HG03342 (cell line): ENCODE measurements around the gene TRMT5.

Experiments used
- ATAC-seq: cut with Tn5 transposase; IDR thresholded peaks from one replicate; pipeline ENCODE4 v1.9.1; 2021; ENCODE audit warnings: mild to moderate bottlenecking, moderate library complexity; ENCODE audit not compliant: unreplicated experiment

The TRMT5 gene

DNA sequence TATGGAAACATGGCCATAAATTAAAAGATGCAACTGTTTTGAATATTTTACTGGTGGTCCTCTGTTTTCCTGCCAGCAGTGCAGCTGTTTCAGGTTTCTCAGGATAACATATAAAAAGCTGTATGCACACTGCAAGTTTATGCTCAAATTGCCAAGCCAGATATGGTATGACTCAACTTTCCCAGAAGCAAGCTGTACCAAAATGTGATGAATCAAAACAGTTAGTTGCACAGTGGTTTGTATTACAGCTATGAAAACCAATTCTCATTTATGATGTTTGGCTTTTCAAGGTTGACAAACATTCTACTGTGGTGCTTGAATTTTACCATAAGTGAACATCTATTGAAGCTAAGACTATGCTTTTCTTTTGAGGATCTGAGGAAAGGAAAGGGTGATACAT lies 15.5 kb downstream of the TRMT5 start:
- ATAC-seq = no peak

DNA sequence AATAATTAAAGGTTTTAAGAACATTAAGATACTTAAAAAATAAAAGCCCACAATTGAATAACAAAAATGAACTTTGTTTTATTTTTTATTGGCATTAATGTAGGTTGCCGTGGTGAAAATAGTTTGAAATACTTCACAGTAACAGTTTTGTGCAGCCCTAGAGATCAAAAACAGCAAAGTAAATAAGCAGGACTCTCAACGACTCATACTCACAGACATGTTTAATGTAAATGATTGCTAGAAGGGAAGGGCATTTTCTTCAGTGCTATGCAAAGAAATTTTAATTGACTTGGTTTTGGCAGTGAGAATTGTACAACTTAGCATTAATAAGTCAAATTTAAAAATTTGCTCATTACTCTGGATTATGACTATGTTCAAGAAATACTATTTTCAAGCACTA lies 16.0 kb downstream of the TRMT5 start:
- ATAC-seq = no peak

DNA sequence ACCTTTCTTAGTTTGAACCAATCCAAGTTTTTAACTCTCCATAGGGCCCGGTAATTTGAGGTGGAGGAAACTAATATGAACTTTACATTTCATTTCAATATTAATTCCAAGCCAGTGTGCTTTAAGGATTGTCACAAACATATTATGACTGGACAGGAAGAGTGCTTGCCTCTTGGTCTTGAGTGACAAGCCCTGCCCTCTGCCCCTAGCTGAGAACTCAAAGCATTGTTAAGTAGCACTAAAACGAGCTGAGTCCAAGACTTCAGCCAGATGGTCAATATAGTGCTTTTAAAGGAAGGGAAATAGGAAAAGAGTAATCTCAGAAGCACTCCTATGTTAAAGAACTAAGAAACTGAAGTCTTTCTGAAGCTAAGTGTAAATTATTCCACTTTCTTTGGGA lies 17.1 kb downstream of the TRMT5 start:
- no peak for ATAC-seq

DNA sequence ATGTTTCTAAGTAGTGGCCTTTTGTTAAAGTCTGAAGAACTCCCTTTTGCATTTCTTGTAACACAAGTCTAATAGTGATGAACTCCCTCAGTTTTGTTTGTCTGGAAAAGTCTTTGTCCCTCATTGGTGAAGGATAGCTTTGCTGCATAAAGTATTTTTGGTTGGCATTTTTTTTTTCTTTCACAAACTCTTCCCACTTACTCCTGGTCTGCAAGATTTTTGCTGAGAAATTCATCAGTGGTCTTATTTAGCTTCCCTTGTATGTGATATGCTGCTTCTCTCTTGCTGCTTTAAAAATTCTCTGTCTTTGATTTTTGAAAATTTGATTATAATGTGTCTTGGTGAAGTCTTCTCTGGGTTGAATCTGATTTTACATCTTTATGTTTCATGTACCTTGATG lies 22.7 kb downstream of the TRMT5 start:
- ATAC-seq = no peak

DNA sequence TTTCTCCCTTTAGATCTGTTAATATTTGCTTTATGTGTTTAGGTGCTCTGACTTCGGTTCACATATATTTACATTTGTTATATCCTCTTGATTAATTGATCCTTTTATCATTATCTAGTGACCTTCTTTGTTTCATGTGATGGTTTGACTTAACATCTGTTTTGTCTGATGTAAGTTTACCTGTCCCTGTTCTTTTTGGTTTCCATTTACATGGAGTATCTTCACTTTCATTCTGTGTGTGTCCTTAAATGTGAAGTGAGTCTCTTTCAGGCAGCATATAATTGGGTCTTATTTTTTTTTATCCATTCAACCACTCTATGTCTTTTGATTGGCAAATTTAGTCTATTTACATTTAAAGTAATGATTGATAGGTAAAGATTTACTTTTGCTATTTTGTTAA lies 24.2 kb downstream of the TRMT5 start:
- no peak for ATAC-seq

DNA sequence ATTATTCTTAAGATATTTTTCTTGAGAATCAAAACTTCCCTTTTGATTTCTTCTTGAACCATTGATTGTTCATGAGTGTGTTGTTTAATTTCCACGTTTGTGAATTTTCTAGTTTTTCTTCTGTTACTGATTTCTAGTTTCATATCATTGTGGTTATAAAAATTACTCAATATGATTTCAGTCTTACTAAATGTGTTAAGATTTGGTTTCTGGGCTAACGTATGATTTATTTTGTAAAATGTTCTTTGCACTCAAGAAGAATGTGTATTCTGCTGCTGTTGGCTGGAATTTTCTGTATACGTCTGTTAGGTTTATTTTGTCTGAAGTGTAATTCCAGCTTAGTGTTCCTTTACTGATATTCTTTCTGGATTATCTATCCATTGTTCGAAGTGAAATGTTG lies 24.7 kb downstream of the TRMT5 start:
- no peak for ATAC-seq

DNA sequence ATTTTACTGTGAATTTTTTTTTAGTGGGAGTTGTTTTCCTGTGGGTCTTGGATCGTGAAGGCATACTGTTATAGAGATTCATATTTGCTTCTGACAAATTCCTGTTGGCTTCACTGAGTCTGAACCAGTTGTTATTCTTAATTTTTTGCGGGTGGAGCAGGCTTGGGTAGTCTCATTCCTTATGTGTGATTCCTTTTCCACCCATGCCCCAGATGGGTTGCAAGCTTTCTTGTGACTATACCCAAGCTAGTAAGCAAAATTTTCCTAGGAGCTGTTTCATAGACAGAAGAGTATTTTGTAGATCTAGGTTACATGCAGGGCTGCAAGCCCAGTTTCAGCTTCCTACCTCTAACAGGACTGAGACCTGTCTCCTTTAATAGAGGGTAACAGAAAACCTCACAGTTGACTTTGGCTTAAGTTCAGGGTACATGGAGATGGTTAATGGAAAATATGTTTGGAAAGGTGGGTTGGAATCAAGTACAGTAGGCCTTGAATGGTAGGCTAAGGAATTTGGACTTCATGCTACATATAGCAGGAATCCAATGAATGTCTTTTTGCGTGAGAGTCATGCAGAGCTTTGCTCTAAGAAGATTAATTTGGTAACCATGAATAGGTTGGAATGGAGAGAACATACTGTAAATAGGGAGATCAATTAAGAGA lies 29.0 kb downstream of the TRMT5 start:
- ATAC-seq = no peak

DNA sequence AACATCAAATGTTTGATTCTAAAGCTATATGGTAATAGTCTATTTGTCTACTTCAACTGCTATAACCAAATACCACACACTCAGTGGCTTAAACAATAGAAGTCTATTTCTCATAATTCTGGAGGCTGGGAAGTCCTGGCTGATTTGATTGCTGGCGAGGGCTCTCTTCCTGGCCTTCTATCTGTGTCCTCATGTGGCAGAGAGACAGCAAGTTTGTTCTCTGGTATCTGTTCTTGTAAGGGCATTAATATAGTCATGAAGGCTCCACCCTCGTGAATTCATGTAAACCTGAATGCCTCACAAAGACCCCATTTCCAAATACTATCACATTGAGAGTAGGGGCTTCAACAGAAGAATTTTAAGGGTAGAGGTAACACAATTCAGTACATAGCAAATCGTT lies 34.1 kb downstream of the TRMT5 start:
- ATAC-seq = no peak

DNA sequence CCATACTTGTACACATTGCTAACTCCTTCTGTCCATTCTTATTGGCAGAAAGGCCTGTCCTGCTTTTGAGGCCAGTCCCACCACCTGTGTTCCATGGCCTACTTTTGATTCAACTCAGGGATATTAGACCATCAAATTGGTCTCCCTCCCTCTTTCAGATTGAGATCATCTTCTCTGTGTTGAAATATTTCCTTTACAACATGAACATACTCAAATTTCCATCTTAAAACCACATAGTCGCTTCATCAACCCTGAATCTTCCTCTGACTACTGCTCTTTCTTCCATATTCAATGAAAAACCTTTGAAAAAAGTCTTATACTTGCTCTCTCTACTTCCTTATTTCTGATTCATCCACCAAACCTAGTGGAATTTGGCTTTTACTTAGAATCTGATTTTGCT lies 34.9 kb downstream of the TRMT5 start:
- no peak for ATAC-seq

DNA sequence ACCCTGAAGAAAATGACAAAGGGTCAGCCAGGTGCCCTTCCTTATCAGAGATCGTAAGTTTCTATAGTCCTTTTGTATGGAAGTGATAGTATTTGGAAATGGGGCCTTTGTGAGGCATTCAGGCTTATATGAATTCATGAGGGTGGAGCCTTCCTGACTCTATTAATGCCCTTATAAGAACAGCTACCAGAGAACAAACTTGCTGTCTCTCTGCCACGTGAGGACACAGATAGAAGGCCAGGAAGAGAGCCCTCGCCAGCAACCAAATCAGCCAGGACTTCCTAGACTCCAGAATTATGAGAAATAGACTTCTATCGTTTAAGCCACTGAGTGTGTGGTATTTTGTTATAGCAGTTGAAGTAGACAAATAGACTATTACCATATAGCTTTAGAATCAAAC lies 36.7 kb downstream of the TRMT5 start:
- no peak for ATAC-seq

DNA sequence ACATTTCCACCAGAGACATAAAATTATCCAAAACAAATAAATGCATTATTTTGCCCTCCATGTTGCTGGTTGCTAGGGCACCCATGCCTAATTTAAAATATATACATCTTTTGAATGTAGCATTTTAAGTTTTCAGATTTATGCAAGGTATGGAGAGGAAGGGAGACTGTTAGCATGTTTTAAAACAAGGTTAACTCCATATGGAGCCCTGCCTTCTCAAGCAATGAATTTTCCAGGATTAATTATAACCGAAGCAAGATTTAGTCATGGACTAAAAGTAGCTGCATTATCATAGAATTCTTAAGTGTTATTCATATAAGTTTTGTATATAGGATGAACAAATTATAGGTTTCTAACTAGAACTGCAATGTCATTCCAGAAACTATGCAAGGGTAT lies 37.2 kb downstream of the TRMT5 start:
- no peak for ATAC-seq

DNA sequence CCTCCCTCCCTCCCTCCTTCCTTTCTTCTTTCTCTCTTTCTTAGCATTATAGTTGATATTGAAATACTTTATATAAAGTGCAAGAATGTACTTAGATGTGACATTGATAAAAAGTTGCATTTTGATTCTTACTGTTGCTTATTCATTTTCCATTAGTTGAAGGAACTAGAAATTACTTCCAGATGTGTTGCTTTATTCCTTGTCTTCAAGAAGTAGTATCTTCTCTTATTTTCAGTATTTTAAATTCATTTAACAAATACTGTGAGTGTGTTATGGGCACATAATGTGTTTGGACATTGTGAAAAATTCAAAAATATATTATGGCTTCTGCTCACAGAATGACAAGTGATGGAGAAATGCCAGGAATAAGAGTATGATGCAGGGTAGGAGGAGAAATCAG lies 45.6 kb downstream of the TRMT5 start:
- no peak for ATAC-seq

DNA sequence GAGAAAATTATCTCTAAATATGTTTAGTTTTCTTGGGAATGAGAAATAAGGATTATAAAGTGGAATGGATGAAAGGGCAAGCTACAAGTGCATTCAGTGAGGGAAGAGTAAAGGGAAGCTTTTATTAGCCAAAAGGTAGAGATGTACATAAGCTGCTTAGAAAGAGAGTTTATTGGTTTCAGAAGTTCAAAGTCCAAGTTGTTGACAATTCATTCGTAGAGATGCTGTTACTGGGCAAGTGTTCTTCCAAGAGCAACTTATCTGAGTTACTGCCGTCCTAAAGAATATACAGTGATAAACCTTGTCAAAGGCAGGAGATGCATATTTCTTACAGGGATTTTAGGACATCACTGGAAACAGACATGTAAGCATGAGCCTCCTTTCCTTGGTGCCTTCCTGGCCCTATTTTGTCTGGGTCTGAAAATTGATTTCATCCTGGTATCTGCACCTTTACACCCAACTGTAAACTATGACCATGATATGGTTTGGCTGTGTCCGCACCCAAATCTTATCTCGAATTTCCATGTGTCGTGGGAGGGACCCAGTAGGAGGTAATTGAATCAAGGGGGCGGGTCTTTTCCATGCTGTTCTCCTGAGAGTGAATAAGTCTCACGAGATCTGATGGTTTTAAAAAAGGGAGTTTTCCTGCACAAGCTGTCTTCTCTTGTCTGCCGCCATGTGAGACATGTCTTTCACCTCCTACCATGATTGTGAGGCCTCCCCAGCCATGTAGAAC lies 46.8 kb downstream of the TRMT5 start:
- no peak for ATAC-seq

DNA sequence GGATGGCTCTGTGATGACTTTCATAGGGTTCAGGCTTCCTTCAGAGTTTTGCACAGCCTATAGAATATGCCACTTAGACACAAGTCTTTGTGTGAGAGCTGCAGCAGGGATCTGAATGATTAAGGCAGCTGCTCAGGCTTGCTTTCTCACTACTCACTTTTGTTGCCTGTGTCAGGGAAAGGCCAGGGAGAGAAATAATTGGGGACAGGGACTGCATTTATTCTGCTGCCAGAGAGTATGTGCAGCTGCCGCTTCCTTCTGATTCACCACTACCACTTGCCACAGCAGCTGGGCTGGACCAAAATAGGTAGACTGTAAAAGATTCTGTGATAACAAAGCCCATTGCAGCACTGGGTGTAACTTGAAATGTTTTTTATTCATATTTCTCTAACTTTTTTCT lies 49.7 kb downstream of the TRMT5 start:
- no peak for ATAC-seq

DNA sequence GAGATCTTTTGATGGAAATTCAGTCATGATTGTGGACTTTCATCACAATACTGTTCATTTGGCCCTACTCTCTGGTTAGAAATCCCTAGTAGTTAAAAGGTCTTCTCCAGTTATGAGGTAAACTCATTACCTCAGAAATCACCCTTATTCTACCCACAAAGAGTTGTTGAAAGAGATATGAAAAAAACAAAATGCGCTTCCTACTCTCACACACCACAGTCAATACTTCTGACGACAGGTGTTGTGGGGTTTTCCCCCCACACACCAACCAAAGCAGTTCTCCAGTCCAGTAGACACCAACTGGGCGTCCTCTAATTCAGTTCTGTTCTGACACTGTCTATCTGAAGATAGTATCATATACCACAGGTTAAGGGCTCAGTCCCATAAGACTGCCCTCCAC lies 54.9 kb downstream of the TRMT5 start:
- ATAC-seq = peak; percentile 97

DNA sequence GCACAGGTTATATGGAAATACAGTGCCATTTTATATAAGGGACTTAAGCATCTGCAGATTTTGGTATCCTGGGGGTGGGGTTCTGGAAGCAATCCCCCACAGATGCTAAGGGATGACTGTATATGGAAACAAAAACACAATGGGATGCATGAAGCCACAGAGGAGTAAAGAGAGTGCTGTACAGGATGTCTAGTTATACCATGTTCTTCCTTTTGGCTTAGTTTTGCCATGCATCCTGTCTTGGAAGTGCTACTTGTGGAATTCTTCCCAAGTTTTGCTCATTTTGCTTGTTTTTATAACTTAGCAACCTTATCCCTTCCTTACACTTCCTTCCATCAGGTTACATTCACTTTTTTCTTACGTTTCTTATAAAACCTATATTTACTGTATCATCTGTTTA lies 55.6 kb downstream of the TRMT5 start:
- no peak for ATAC-seq

DNA sequence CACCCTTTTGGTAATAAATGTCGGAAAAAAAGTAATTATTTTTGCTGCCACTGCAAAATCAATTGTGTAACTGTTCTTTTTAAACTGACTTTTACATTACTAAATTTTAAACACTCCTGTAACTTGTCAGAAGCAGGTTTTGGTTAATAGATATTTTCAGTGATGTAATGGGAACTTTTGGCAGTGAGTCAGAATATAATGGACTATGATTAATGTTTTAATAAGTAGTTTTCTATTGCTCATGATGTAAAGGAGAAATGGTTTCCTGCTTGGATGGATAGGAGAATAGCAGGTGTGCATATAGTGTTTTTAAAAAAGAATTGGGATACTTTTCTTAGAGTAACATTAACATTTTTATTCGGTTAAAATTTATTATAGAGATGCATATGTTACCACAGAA lies 58.8 kb downstream of the TRMT5 start:
- ATAC-seq = no peak
